Right cardiac atrium (tissue), 5 donors: ENCODE measurements around the gene DNMT3A. TPM values are rescaled to one million over a fixed set of nuclear protein-coding genes. Genes with fewer than 3 reads are reported as not detected.

Experiments used
- ATAC-seq, 2 donors: fragments of 200-7000 bp; cut with Tn5 transposase; one replicate each; pipeline versions ENCODE4 v1.8.0 to v1.9.1; 2020; ENCODE audit warnings: moderate library complexity in 2 of 2, mild to moderate bottlenecking in 1 of 2
- DNase-seq, 3 donors: peaks; one replicate each; pipeline ENCODE4 v3.0.0-alpha.2; 2020
- H3K27ac ChIP-seq: one replicate; pipeline ENCODE4 v1.5.1; 2013; ENCODE audit warnings: mild to moderate bottlenecking, low read length, control low read depth, moderate library complexity
- H3K27me3 ChIP-seq: one replicate; pipeline ENCODE4 v1.6.1; 2013; ENCODE audit not compliant: control insufficient read depth, insufficient read depth
- H3K4me1 ChIP-seq: one replicate; pipeline ENCODE4 v1.6.1; 2013; ENCODE audit warnings: low read length; ENCODE audit not compliant: control insufficient read depth, insufficient read depth
- H3K4me3 ChIP-seq: one replicate; pipeline ENCODE4 v1.5.1; 2013; ENCODE audit warnings: low read length, control low read depth
- H3K9me3 ChIP-seq: one replicate; pipeline ENCODE4 v1.6.1; 2013; ENCODE audit warnings: low read length; ENCODE audit not compliant: control insufficient read depth
- WGBS: extraction: QIAGEN DNeasy Blood & Tissue Kit; methylation state at CpG from one replicate; pipeline ENCODE4 v1.1.7; 2013; 5-methylcytosine and 5-hydroxymethylcytosine counted together
- intact Hi-C, 4 donors: fragments of 100-400 bp; cut with DNase I; formaldehyde crosslinking; loops; one replicate each; pipeline versions ENCODE4 v1.11.0 to v1.14.0; 2022 to 2023
- polyA plus RNA-seq: library from polyadenylated mRNA; stranded (reverse); fragments of 200-250 nt; gene quantifications from one replicate; pipeline ENCODE4 v1.2.3, GENCODE V29; 2013
- total RNA-seq, 4 donors: library from RNA; stranded (reverse); fragmentation: NEBNext Ultra II Directional; extraction: Animal tissue kit (Norgen Biotek cat#: 25700); gene quantifications; one replicate each; pipeline ENCODE4 v1.2.1, GENCODE V29; 2021
- donor health status: healthy with polysubstance abuse.
- donor health status: DM: no; HTN: yes; CAD: no.
- donor health status: DM: no; HTN: no; CAD: no.
- donor health status: DM: no; HTN: yes; CAD: no; lungs with severe emphysema.
- donor health status: DM: yes; HTN: yes; CAD: no.

Gene DNMT3A
- total and polyA plus RNA-seq, 5 donors, result 9.9 to 22.9 (median 20.2) TPM

GRCh38 chr2:25304321-25304720 is 37.4 kb downstream of the DNMT3A start:
- H3K4me1 ChIP-seq, result peaks cover 11% of the 10 kb centered on the region
- no peak overlapping the region for H3K27ac ChIP-seq
- intact Hi-C loops, result no loop called here
- H3K9me3 ChIP-seq, result no peaks in the 10 kb centered on the region
- no peak for ATAC-seq
- H3K4me3 ChIP-seq, result no peak overlapping the region
- H3K27me3 ChIP-seq, result no peaks in the 10 kb centered on the region
- DNase-seq, result peak; percentile 42 to 77 (median 62)
- WGBS, result 62% methylated on average over 15 of the region's 15 CpGs

GRCh38 chr2:25303633-25304236 is 38.0 kb downstream of the DNMT3A start:
- intact Hi-C loops, result no loop called here
- 61% methylated on average over 21 of the region's 21 CpGs for WGBS
- ATAC-seq, result no peak
- H3K27me3 ChIP-seq, result no peaks in the 10 kb centered on the region
- H3K4me3 ChIP-seq, result no peak overlapping the region
- H3K27ac ChIP-seq, result no peak overlapping the region
- peaks cover 11% of the 10 kb centered on the region for H3K4me1 ChIP-seq
- no peaks in the 10 kb centered on the region for H3K9me3 ChIP-seq
- peak in 2 of 3 donors; percentile 46 to 59 for DNase-seq

GRCh38 chr2:25302758-25303375 is 38.9 kb downstream of the DNMT3A start:
- 71% methylated on average over 9 of the region's 9 CpGs for WGBS
- intact Hi-C loops, result no loop called here

GRCh38 chr2:25301453-25302352 is 40.0 kb downstream of the DNMT3A start:
- Histone ChIP-seq H3K27ac (no peak overlapping the region), H3K4me3 (no peak overlapping the region), H3K27me3 (no peaks in the 10 kb centered on the region), H3K4me1 (peaks cover 11% of the 10 kb centered on the region), H3K9me3 (no peaks in the 10 kb centered on the region)
- DNase-seq (peak in 1 of 3 donors; percentile 33), ATAC-seq (no peak)
- WGBS, result 69% methylated on average over 8 of the region's 8 CpGs
- intact Hi-C loops, result no loop called here

More at GRCh38 chr2:25302758-25303375, 38.9 kb downstream of the DNMT3A start:
- Histone ChIP-seq H3K9me3 (no peaks in the 10 kb centered on the region), H3K4me3 (no peak overlapping the region), H3K27me3 (no peaks in the 10 kb centered on the region), H3K27ac (peak overlapping the region; percentile 15), H3K4me1 (peaks cover 11% of the 10 kb centered on the region)
- DNase-seq (no peak), ATAC-seq (no peak)

- H3K9me3 ChIP-seq, result no peaks in the 10 kb centered on the region
- H3K27ac ChIP-seq, result no peak overlapping the region
- peak in 1 of 3 donors; percentile 44 for DNase-seq
- WGBS, result 88% methylated on average over 12 of the region's 12 CpGs
- intact Hi-C loops, result no loop called here
- H3K4me1 ChIP-seq, result peaks cover 10% of the 10 kb centered on the region
- no peak for ATAC-seq
- no peaks in the 10 kb centered on the region for H3K27me3 ChIP-seq
- no peak overlapping the region for H3K4me3 ChIP-seq
These were observed 41.7 kb downstream of the DNMT3A start for GRCh38 chr2:25300001-25300400.

GRCh38 chr2:25298776-25299431 is 42.8 kb downstream of the DNMT3A start:
- Histone ChIP-seq H3K4me3 (no peak overlapping the region), H3K27me3 (no peaks in the 10 kb centered on the region), H3K4me1 (peaks cover 17% of the 10 kb centered on the region), H3K27ac (no peak overlapping the region), H3K9me3 (no peaks in the 10 kb centered on the region)
- intact Hi-C loops, result no loop called here
- DNase-seq (peak in 2 of 3 donors; percentile 31 to 34), ATAC-seq (no peak)
- WGBS, result 79% methylated on average over 7 of the region's 7 CpGs

- H3K27me3 ChIP-seq, result no peaks in the 10 kb centered on the region
- no peak overlapping the region for H3K4me3 ChIP-seq
- intact Hi-C loops, result no loop called here
- 75% methylated on average over 7 of the region's 7 CpGs for WGBS
- DNase-seq (peak in 1 of 3 donors; percentile 27), ATAC-seq (no peak)
- H3K27ac ChIP-seq, result no peak overlapping the region
- H3K9me3 ChIP-seq, result no peaks in the 10 kb centered on the region
- peaks cover 14% of the 10 kb centered on the region for H3K4me1 ChIP-seq
These were observed 44.0 kb downstream of the DNMT3A start for GRCh38 chr2:25297738-25298137.

GRCh38 chr2:25295621-25296020 is 46.1 kb downstream of the DNMT3A start:
- 79% methylated on average over 7 of the region's 7 CpGs for WGBS
- Histone ChIP-seq H3K4me1 (peaks cover 22% of the 10 kb centered on the region), H3K9me3 (no peaks in the 10 kb centered on the region), H3K4me3 (no peak overlapping the region), H3K27me3 (no peaks in the 10 kb centered on the region), H3K27ac (peak overlapping the region; percentile 92)
- intact Hi-C loops, result no loop called here
- DNase-seq, result peak in 1 of 3 donors; percentile 4
- ATAC-seq, result no peak

- 16% methylated on average over 16 of the region's 16 CpGs for WGBS
- Histone ChIP-seq H3K4me1 (peaks cover 22% of the 10 kb centered on the region), H3K9me3 (no peaks in the 10 kb centered on the region), H3K27me3 (no peaks in the 10 kb centered on the region), H3K27ac (peak overlapping the region; percentile 92), H3K4me3 (no peak overlapping the region)
- ATAC-seq, result peak; percentile 88 to 91
- peak; percentile 82 to 94 (median 94) for DNase-seq
- intact Hi-C loops, result no loop called here
These were observed 46.9 kb downstream of the DNMT3A start for GRCh38 chr2:25294573-25295462.

- H3K4me3 ChIP-seq, result no peak overlapping the region
- DNase-seq (peak in 1 of 3 donors; percentile 41), ATAC-seq (no peak)
- 50% methylated on average over 13 of the region's 13 CpGs for WGBS
- H3K9me3 ChIP-seq, result no peaks in the 10 kb centered on the region
- no peaks in the 10 kb centered on the region for H3K27me3 ChIP-seq
- peak overlapping the region; percentile 92 for H3K27ac ChIP-seq
- intact Hi-C loops, result no loop called here
- peaks cover 22% of the 10 kb centered on the region for H3K4me1 ChIP-seq
These were observed 47.7 kb downstream of the DNMT3A start for GRCh38 chr2:25293958-25294562.
